HL-60 (cell line): ENCODE measurements around the gene MED4.

Experiments
- DNase-seq, 2 experiments: peaks; one replicate each; pipeline ENCODE4 v3.0.0-alpha.2; 2010 to 2020; ENCODE audit warnings: low read depth in 1 of 2, low spot score in 1 of 2
- H3K27ac ChIP-seq: fragments of 250-450 bp; sonication (Bioruptor Pico); replicated peaks from 2 replicates; pipeline ENCODE4 v1.5.1; 2020; ENCODE audit warnings: mild to moderate bottlenecking, moderate library complexity
- H3K27me3 ChIP-seq: fragments of 250-450 bp; sonication (Bioruptor Pico); 2 replicates; pipeline ENCODE4 v1.5.1; 2021; ENCODE audit warnings: mild to moderate bottlenecking, moderate library complexity; ENCODE audit not compliant: insufficient read depth, poor library complexity, severe bottlenecking
- H3K4me3 ChIP-seq: replicated peaks from 2 replicates; pipeline ENCODE4 v1.5.1; 2011; ENCODE audit warnings: mild to moderate bottlenecking, control low read depth, low read length; ENCODE audit not compliant: insufficient read depth
- CTCF ChIP-seq: IDR thresholded peaks from one replicate; pipeline ENCODE4 v1.5.1; 2011; ENCODE audit warnings: low read length, control low read depth, inconsistent platforms; ENCODE audit not compliant: insufficient read depth
- GABPA ChIP-seq: IDR thresholded peaks from 2 replicates; pipeline ENCODE4 v1.6.1; 2012; ENCODE audit warnings: low read depth
- POLR2AphosphoS5 ChIP-seq: IDR thresholded peaks from 2 replicates; pipeline ENCODE4 v1.6.1; 2012; ENCODE audit warnings: low read depth
- REST ChIP-seq: IDR thresholded peaks from 2 replicates; pipeline ENCODE4 v1.6.1; 2012; ENCODE audit warnings: low read depth; ENCODE audit not compliant: insufficient replicate concordance
- SPI1 ChIP-seq: IDR thresholded peaks from 2 replicates; pipeline ENCODE4 v1.6.1; 2012; ENCODE audit warnings: low read depth, mild to moderate bottlenecking, borderline replicate concordance

Gene MED4

GRCh38 chr13:48050550-48050949 lies 44.4 kb downstream of the MED4 start:
- H3K27ac ChIP-seq, result no peak overlapping the region
- TF ChIP-seq CTCF (no peak), REST (no peak), POLR2AphosphoS5 (no peak), SPI1 (no peak), GABPA (no peak)
- no peak overlapping the region for H3K4me3 ChIP-seq
- no peak for DNase-seq
- H3K27me3 ChIP-seq, result no peaks in the 10 kb centered on the region

- DNase-seq, result no peak
- Histone ChIP-seq H3K4me3 (no peak overlapping the region), H3K27ac (no peak overlapping the region), H3K27me3 (no peaks in the 10 kb centered on the region)
- no peak for TF ChIP-seq REST
- no peak for TF ChIP-seq SPI1
- TF ChIP-seq POLR2AphosphoS5, result no peak
- TF ChIP-seq GABPA, result no peak
- no peak for TF ChIP-seq CTCF
Observed at GRCh38 chr13:48043789-48044503, 51.0 kb downstream of the MED4 start.

GRCh38 chr13:48042894-48043293 lies 52.0 kb downstream of the MED4 start:
- TF ChIP-seq REST (no peak), GABPA (no peak), CTCF (no peak), SPI1 (no peak), POLR2AphosphoS5 (no peak)
- DNase-seq, result no peak
- no peaks in the 10 kb centered on the region for H3K27me3 ChIP-seq
- H3K4me3 ChIP-seq, result no peak overlapping the region
- H3K27ac ChIP-seq, result no peak overlapping the region
